Cortex of kidney (tissue), 1 donor: Measurements from ENCODE around the gene WNK1.
"Not testable (repeated sequence)": the region's sequence is repeated elsewhere in the genome, so short reads cannot be mapped to it uniquely, and the experiment has no call there.

ENCODE experiments used
- DNase-seq: peaks from one replicate; lab custom pipeline; 2025; lab: John Stamatoyannopoulos, UW

Gene WNK1

DNA sequence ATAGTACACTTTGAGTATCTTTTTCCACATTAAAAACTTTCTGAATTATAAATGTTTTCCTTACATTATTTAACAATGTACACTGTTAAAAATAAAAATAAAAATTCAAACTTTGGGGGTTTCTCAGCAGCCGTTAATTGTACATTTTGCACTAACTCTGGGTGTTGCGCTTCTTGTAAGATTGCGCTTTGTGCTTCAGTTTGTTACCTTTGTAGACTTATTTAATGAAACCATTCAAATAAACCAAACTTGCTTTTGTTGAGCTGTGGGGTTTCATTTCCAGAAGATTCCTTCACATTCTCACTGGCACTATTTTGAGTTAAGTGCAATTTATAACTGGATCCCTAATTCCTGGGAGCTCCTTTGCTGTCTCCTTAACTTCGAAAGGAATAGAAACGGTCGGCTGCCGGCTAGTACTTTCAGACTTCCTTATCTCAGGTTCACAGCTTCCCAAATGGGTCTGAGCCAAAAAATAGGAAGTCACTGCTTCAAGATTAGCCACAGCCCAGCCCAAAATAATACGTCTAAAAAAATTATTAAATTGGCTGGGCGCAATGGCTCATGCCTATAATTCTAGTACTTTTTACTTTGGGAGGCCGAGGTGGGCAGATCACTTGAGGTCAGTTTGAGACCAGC, 158.9 kb downstream of the WNK1 start:
- no peak for DNase-seq

DNA sequence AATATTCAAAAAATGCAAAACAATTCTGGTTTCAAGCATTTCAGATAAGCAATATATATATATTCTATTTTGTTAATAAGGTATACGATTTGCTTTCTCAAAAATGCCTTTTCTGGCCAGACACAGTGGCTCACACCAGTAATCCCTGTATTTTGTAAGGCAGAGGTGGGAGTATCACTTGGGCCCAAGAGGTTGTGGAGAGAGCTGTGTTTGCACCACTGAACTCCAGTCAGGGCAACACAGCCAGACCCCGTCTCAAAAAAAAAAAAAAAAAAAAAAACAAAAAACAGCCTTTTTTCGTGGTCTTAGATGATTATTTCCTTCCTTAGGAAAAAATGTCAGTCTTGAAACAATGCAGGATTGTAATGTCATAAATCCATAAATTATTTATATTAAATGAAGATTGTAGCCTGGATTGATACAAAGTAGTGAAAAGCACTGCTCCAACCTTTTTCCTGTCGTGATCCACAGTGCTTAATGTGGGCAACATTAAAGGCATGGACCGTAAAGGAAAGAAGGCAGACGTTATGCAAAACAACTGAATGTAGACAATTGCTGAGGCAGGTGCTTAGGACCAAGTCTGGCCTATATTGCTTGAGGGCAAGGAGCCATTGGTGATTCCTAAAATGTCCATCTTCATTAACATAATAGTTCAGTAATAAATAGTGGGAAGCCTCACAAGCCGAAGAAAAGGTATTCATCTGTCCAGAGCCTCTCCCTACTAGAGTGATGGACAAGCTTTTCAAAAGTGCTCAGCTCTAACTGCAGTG, 160.3 kb downstream of the WNK1 start:
- DNase-seq, result no peak

DNA sequence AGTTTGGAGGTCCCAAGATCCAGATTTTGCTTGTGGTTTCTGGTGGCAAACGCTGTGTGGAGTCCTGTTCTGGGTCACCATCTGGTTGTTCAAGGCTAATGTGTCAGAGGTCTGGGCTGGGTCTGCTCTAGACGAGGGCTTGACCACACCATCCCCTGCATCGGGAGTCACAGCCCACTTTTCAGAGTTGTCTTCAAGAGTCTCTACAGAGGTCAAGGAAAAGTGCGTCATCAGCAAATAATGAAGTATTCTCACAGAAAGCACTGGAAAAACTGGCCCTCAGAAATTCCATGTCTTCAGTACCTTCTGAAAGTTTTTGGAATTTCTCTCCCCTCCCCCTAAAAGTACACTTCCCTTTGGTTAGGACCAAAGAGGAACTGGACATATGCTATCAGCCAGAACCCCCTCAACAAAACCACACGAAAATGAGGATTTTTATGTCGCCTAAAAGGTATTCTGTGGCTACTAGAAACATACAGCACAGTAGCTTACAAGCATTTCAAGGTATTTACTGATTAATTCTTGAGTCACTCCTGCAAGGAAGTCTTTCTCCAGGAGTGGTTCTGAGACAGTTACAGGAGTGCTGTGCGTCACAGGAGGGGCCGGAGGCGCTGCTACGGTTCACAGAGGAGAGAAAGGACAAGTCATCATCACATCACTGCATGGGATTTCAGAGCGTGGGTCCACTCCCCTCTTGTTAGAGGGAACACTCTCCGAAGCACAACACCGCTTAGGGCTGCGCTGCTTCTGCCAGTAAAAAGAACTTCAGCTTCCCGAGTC, 161.7 kb downstream of the WNK1 start:
- no peak for DNase-seq

DNA sequence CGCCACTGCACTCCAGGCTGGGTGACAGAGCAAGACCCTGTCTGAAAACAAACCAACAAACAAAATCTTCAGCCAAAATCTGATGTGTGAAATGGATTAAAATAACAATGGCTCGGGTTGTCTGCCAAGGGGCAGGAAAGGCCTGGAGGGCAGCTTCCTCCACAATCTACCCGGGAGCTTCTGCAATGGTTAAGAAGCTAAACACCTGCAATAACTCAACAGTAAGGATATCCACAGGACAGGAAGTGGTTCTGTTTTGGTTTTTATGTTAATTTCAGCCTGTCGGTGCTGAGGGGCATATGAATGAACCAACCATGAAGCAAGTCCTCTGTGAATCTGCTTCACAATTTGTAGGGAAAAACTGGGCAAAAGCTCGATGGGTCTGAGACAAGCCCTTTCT, 162.7 kb downstream of the WNK1 start:
- DNase-seq, result no peak

DNA sequence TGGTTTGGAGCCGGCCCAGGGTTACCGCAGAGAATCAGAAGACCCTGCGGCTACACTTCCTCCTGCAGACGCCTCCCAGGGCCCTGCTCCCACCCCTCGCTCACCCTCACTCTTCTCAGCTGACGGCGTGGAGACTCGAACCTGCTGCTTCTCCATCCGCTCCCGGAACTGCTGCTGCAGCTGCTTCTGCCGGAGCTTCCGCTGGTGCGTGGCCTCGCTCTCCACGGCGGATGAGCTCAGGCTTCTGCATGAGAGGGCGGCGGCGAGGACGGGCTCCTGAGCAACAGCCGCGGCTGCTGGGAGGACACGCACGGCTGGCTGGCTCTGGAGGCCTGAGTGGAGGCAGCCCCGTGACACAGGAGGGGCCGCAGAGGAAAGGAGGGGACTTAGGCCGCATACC, 163.9 kb downstream of the WNK1 start:
- no peak for DNase-seq

DNA sequence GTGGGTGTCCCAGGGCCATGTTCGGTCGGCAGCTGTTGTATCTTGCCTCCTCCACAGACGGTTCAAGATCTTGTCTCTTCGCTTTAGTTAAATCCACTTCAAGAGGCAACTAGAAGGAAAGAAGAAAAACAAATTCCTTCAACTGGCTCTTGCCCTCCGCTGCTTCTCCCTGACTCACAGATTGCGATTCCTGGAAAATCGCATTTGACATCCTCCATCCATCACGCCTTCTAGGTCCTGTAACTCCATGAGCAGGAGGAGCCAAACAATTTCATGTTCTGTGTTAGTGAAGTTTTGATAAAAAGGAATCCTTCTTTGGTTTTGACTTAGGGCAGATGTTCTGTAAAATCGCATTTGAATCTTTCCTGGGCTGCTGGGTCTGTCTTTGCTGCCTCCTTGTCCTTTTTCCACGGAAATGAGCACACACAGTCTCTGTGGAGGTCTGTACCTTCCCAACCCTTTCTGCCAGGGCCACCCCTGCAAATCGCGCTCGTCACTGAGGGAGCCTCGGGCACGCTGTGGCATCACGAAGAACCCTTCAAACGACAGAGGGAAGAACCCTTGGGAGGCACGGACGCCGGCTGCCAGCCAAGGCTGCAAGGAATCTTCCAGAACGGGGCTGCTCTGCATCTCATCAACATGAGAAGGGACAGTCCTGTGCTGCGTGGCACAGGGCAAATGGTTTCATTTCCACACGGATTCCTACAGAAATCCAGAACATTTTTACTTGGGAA, 164.5 kb downstream of the WNK1 start:
- no peak for DNase-seq

DNA sequence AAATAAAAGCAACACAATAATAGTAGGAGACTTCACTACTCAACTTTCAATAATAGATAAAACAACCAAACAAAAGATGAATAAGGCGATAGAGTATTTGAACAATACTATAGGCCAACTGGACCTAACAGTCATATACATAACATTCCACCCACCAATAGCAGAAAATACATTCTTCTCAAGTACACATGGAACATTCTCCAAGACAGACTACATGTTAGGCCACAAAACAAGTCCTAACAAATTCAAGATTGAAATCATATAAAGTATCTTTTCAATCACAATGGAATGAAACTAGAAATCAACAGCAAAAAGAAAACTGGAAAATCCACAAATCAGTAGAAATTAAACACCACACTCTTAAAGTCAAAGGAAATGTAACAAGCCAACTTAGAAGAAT, 168.3 kb downstream of the WNK1 start:
- no peak for DNase-seq

DNA sequence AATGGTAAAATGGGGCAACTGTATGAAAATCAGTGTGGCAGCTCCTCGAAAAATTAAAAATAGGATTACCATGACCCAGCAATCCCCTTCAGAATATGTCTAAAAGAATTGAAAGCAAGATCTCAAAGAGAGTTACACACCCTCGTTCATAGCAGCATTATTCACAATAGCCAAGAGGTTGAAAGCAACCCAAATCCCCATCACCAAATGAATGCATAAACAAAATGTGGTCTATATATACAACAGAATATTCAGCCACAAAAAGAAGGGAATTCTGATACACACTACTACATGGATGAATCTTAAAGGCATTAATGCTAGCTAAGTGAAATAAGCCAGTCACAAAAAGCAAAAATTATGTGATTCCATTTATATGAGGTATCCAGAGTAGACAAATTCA, 169.9 kb downstream of the WNK1 start:
- DNase-seq, result no peak

DNA sequence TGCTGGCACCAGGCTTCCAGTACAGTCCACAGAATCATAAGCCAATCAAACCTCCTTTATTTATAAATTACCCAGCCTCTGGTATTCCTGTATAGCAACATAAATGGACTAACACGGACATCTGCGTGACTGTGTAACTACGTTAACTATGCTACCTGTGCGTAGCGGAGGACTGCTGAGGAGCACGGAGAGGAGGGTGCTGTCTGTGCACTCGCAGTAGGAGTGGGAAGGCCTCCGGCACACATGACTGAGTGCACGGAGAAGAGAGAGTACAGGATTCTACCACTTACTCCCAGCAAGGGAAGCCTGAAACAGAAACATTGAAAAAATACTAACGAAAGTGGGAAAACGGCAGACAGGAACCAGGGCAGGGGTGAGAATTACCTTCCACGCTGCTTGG, 174.3 kb downstream of the WNK1 start:
- DNase-seq, result no peak

DNA sequence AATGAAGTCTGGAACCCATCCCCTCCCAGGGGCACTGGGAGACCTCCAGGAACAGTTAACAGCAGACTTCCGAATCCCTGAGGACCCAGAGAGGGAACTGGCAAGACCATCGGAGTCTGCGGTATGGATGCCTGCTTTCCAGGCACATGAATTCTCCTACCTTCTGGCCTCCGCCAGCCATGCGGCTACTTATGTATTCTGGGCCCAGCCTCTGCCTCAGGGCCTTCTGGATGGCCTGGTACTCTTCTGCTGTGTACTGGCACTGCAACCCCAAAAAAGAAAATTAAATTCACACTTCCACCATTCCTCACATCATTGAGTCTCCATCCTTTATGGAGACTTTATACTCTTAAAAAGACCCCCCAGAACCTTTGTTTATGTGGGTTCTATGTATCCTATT, 178.7 kb downstream of the WNK1 start:
- DNase-seq, result no peak

DNA sequence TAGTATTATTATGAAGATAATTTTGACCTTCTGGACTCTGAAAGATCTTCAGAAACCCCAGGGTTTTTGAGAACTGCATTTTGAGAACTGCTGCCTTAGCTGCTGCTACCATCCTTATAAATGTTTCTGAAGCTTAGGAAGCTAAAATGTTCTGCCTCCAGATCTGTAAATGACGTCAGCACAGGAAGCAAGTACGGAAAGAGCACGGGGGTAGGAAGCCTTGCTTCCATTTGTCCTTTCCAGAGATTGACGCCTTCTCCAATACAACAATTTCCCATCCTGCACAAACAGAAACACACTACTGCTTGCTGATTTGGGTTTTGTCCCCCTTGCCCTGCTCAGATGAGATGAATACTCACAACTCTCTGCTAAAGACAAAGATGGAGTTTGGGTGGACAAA, 179.2 kb downstream of the WNK1 start:
- DNase-seq, result no peak

DNA sequence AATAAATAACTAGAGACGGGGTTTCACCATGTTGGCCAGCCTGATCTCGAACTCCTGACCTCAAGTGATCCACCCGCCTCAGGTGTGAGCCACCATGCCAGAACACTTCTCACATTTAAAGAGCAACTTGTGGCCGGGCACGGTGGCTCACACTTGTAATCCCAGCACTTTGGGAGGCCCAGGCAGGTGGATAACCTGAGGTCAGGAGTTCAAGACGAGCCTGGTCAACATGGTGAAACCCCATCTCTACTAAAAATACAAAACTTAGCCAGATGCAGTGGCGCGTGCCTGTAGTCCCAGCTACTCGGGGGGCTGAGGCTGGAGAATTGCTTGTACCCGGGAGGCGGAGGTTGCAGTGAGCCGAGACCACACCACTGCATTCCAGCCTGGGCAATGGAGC, 183.5 kb downstream of the WNK1 start:
- not testable (repeated sequence) for DNase-seq

DNA sequence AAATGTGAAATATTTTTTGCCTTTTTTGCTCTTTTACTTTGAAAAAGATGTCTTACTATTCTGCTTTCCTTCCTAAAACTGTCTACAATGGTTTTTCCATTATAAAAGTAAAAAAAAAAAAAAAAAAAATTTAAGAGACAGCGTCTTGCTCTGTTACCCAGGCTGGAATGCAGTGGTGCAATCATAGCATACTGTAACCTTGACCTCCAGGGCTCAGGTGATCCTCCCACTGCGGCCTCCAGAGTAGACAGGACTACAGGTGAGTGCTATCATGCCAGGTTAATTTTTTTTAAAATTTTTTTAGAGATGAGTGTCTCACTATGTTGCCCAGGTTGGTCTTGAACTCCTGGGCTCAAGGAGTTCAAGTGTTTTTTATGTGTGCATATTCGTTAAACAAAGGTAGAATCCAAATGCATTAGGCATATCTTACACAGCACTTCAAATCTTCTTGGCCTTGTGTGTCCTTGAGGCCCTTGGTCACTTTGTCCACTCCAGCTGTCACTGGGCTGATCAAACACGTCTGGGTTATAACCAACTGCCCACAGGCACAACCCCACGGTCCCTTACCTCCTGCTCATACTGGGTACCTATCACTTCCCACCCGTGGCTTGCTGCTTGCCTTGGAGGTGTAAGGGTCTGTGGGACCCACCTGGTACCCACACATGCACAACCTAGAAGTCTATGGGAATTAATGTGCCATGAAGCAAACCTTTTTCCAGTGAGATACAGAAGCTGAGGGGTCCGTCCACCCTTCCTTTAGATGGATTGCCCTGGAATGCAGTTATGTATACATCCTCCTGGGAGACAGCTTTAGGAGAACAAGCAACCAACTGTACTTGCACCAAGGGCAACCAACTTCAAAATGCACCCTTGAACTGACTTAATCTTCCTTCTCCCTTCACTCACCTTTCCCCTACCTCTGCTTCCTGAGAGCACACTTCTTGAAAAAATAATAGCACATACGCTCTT, 184.3 kb downstream of the WNK1 start:
- no peak for DNase-seq

DNA sequence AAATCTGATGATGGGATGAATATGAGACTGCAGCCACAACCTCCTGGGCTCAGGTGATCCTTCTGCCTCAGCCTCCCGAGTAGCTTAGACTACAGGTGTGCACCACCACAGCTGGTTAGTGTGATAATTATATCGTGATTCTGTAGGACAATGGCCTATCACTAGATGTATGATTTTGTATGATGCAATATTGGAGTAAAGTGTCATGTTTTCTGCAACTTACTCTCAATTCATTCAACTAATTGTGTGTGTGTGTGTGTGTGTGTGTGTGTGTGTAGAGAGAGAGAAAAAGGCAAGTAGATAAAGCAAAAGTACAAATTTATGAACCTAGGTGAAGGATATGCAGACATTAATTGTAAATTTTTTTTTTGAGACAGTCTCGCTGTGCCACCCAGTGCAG, 186.4 kb downstream of the WNK1 start:
- DNase-seq, result no peak

DNA sequence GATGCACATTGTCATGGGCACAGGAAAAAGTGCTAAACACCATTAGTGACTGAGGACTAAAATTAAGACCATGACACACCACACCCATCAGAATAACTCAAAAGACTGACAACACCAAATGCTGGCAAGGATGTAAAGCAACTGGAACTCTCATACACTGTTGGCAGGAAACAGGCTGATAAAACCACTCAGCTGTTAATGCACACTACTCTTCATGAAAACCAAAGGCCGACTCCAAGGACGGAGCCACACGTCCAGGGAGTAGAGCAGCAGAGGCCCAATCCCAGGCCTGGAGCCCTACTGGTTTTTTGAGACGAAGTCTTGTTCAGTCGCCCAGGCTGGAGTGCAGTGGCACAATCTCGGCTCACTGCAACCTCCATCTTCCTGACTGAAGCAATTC, 190.7 kb downstream of the WNK1 start:
- no peak for DNase-seq

DNA sequence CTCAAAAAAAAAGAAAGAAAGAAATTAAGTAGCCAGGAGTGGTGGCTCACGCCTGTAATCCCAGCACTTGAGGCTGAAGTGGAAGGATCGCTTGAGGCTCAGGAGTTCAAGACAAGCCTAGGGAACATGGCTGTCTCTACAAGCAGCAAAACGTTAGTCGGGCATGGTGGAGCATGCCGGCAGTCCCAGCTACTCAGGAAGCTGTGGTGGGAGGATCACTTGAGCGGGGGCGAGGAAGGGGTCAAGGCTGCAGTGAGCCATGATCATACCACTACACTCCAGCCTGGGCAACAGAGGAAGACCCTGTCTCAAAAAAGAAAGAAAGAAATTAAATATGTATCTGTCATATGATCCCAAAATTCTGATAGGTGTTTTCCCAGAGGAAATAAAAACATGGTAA, 191.8 kb downstream of the WNK1 start:
- no peak for DNase-seq

DNA sequence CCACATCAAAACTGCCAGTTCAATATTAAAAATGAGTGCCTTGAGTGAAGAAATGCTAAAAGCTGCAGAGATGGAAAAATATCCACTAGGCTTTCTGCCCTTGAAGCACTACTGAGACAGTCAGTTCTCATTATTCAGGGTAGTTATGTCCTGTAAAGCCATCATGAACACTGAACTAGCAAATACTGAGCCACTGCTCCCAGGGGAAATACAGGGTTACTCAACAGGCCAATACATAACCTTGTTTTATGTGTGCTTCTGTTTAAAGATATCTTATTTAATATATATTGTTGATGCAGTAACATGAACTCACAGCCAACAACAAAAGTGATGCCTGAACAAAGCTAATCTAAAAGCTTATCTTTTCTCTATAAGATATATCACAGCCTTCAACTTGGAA, 193.8 kb downstream of the WNK1 start:
- DNase-seq, result no peak

DNA sequence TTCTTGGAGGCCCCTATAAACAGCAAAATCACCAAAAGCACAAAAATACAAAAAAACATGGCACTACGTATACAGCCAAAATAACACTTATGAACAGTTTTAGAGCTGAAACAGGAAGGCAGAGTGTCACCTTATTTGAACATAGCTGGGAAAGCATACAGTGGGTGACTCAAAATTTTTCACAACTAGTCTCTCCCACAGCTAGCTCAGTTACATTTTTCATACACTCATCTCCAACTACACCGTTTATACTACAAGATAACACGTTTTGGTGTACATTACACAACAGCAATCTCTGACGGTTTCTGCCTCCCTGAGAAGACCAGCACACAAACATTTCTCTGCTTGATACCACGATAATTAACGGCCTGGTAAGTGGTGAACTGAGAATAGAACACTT, 194.3 kb downstream of the WNK1 start:
- no peak for DNase-seq

DNA sequence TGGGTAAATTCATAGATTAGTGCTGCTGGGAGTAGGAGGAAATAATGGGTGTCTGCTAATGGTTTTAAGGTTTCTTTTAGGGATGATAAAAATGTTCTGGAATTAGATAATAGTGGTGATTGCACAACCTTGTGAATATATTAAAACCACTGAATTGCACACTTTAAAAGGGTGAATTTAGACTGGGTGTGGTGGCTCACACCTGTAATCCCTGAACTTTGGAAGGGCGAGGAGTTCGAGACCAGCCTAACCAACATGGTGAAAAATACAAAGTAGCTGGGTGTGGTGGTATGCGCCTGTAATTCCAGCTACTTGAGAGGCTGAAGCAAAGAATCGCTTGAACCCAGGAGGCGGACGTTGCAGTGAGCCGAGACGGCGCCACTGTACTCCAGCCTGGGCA, 195.9 kb downstream of the WNK1 start:
- no peak for DNase-seq

DNA sequence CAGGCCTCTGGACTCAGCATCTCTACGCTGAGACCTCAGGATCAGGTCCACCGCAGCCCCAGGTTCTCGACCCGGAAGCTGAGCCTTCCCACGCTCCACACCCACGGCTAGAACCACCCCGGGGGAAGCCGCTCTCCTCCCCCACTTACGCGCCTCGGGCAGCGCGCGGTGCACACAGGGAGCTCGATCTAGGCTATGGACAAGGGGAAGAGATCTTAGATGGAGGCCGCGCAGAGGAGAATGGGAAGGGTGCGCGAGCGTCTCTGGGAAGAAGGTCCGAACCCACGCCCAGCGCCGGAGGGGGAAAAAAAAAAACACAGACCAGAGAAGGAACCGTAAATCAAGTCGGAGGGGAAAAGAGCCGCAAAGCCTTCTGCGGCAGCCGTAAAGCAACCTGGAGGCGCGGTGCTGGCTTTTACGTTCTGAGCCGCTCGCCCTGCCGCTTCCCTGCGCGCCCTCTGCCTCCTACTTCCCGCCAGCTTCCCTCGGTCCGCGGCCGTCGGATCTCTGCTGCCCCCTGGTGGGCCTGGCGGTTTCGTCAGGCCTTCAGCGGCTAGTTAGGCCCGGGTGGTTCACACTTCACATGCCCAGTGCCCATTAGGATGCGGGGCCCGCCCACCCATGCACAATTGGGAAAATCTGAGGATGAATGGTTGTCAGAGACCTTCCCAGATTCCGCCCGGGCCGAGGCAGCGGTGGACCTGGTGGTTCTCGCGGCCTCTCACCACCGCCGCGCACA, 197.2 kb downstream of the WNK1 start, which contains the start of gene RAD52:
Gene RAD52 (minus strand): TSS at position 242 of the 739 bp plus-strand sequence. CDS start 16,636 bp downstream, outside the sequence.
- DNase-seq, result peak; percentile 67
